H54 (cell line): Measurements from ENCODE around the gene PAPPA.
A peak's percentile ranks its signal among the peaks of the same experiment; 100 is the strongest.

Experiments
- DNase-seq: peaks from one replicate; pipeline ENCODE4 v3.0.0; 2011; ENCODE audit warnings: low spot score, mixed read lengths; ENCODE audit not compliant: insufficient read length
- FAIRE-seq: peaks from 3 replicates; lab custom pipeline; 2011; peaks lifted over from hg19 to GRCh38; lab: Jason Lieb, UNC
- POLR2A ChIP-seq: IDR thresholded peaks from 2 replicates; pipeline ENCODE4 v1.6.1; 2011; ENCODE audit warnings: low read depth, mild to moderate bottlenecking, low read length

PAPPA gene

DNA sequence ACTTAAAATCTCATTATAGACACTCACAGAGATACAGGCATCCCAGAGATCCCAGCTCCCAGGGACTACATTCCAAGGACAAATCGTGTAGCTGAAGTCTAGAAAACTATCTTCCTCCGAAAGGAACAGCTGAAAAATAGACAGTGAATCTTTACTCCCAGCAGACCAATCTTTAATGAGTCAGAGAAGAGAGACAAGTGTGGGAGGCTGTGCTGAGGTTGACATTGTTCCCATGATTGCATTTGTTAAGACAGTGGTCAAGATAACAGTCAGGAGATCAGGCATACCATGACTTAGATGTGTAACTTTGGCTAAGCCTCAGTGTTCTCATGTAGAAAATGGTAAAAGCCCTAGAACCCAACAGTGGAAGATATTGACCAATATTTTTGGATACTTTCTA is 120.7 kb downstream of the PAPPA start:
- DNase-seq: no peak
- TF ChIP-seq POLR2A: no peak
- no peak for FAIRE-seq

DNA sequence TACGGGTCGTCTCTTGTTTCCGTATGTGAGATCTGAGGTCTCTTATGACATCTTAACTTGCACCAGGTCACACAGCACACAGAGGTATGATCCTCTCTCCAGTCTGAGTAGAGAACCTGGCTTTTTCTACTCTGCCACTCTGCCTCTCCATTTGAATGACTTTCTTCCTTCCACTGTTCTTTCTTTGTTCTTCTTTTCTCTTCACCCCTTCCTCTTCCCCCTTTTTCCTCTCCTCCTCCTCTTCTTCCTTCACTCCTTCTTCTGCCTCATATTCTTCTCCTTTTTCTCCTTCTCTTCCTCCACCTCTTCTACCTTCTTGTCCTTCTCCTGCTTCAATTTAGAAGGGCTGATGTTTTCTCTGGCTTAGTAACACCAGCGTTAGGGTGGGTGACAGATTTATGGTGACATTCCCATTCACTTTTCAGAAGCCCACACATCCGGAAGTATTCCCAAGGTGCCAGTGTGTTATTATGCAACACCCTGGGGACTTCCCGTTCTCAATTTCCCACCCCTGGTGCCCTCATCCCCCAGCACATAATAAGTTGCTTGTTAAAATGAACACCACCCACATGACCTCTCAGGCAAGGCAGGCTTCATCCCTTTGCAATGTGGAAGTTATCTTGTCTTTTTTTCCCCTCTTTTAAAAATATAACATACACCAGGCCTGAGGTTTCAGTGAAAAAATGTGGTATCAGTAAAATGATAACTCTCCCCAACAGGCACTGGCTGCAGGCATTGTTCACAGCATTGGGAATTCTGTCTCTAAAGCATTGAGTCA is 122.0 kb downstream of the PAPPA start:
- DNase-seq (no peak), FAIRE-seq (no peak)
- TF ChIP-seq POLR2A: no peak

DNA sequence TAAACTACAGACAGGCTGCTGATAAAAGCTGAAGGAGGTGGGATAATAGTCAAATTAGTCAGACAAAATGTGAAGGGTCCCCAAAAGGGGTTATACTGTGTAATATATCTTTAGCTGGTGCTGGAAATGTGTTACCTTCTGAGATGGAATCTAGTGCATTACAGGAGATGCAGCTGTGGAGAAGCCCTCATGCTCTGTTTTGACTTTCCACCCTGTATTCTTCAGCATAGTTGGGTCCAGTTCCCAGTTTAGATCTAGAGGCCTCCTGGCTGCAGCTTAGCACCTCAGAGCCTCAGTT is 122.6 kb downstream of the PAPPA start:
- TF ChIP-seq POLR2A: no peak
- FAIRE-seq (no peak), DNase-seq (no peak)

DNA sequence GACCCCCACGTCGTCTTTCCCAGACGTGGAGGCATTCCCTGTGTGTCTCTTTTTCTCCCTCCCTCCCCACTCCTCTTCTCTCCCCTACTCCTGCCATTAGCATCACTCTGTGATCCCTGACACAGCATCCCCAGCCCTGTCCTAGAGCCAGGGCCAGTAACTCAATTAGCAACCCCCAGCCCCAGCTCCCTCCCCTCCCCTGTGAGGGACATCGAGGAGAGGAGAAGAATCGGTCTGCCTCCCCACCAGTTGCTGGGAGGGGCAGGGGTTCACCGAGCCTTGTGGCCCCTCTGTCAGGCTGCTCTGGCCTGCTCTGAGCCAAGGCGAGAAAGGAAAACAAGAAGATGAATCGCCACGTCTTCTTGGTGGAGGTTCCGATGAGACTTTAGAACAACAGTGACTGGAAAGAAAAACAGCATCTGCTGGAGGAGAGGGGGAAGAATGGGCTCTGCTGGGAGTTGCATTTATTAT is 123.1 kb downstream of the PAPPA start:
- FAIRE-seq (no peak), DNase-seq (no peak)
- TF ChIP-seq POLR2A: no peak

DNA sequence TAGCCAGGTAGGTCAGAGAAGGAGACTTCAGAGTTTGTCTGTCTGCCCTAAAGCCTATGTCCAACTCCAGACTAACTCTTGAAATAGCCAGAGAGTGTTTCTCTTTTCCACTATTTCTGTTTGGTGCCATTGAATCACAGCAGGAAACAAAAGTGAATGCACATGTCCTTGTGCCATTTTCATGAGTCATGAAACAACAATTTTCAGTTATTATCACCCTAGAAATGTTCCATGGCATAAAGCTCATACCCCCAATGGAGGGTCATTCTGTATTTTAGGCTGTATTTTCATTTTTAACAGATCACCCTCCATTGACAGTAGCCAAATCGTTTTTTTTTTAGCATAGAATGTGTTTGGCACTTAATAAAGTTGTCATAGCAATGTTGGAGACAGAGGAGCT is 124.7 kb downstream of the PAPPA start:
- FAIRE-seq (peak; percentile 52), DNase-seq (peak; percentile 32)
- no peak for TF ChIP-seq POLR2A

DNA sequence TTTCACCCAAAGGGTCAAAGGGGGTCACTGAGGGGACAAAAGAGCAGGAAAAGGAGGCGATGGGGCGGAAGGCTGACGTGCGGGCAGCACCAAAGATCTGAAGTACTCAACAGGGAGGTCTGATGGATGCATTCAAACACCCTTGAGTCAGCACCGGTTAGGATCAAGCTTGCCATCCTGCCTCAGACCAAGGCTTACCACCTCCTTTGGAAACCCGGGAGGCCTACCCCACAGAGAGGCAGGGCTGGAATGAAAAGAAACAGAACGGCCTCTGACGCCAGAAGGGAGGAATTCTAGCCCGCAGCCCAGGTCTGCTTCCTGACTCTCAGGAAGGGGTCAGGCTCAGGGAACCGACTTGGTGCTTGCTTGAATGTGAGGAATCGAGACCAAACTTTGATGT is 125.6 kb downstream of the PAPPA start:
- DNase-seq (no peak), FAIRE-seq (no peak)
- TF ChIP-seq POLR2A: no peak

DNA sequence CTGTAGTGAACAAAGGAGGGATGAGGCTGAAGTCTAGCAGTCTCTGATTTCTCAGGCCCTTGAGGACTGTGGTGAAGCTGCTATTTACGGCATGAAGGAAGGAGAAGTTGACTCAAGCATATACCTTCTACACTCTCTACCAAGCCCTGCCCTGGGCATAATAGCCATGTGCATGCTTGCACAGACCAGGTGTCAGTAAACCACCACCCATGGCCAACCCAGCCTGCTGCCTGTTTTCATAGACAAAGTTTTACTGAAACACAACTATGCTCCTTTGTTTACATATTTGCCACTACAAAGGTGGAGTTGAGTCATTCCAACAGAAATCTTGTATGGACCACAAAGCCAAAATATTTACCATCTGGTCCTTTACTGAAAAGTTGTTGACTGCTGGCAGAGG is 126.9 kb downstream of the PAPPA start:
- FAIRE-seq: no peak
- DNase-seq: no peak
- TF ChIP-seq POLR2A: no peak

DNA sequence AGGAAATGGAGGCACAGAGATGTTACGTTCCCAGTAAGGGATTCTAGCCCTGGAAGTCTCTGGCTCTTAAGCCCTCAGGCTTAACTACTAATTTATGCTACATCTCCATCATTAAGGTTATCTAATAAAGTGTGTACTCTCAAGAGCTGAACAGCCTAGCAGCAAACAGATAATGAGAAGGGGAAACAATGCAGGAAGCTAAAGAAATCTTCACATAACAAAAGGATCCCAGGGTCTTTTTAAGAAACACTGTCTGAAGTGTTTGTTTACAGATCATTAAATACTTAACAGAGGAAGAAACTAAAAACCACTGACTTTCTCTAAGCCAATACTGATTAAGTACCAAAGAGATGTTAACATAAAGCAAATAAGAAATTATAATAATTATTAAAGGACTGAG is 129.0 kb downstream of the PAPPA start:
- TF ChIP-seq POLR2A: no peak
- no peak for FAIRE-seq
- no peak for DNase-seq

DNA sequence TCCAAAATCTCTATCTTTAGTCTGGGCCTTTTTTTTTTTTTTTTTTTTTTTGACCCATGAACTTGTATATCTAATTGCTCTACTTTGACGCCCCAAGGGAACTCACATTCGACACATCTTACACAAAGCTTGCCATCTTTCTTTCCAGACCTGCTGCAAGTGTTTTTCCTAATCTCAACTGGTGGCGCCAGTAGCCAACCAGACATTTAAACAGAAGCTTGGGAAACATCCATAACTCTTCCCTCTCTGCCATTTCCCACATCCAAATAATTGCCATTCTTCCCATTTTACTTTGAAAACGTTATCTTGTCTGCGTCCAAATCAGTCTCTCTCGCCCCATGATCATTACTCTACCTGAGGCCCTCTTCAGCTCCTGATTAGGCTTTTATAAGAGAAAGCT is 130.9 kb downstream of the PAPPA start:
- DNase-seq (no peak), FAIRE-seq (no peak)
- TF ChIP-seq POLR2A: no peak

DNA sequence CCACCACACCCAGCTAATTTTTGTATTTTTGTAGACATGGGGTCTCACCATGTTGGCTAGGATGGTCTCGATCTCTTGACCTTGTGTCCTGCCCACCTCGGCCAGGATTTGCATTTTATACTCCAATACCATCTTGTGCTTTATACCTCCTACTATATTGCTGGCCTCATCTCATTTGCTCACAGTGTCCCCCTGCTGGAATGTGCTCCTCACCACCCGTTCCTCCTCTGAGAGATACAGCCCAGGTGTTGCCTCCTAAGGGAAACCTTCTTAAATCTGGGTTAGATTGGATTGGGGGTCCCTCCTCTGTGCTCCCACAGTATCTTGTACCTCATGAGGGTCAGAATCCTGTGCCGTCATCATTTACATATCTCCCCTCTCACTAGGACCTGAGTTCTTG is 131.7 kb downstream of the PAPPA start:
- TF ChIP-seq POLR2A: no peak
- no peak for FAIRE-seq
- no peak for DNase-seq

DNA sequence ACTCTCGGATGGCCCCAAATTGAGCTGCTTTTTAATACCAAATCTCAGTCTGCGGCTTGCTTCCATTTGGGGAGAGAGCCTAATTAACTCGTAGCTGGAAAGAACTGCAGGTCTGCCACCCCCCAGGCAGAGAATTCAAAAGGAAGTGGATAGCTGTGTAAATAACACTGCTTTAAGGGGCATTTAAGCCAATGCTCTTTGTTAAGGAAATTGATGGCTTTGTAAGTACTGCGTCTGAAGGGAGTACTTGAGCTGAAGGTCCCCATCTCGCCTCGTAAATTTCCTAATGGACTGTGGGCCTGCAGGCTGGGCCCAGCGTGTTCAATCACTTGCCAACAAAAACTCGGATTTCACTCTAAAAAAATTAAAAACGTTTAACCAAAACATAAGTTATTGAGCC is 132.7 kb downstream of the PAPPA start:
- no peak for DNase-seq
- FAIRE-seq: no peak
- no peak for TF ChIP-seq POLR2A

DNA sequence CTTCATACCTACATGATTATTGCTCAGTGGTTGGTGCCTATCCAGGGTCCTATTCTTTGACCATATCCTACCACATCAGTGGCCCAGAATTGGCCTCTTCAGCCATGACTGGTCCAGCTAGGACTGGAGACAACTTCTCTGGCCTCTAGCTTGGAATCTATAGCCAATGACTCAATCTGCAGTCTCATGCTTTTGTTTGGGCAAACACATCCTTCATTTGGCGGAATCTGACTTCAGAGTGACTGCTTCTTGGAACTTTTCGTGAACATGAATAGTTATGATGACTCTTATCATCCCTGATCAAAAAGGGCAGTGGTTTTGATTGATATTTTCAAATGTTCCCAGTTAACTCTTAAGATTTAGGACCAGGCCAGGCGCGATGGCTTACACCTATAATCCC is 134.1 kb downstream of the PAPPA start:
- FAIRE-seq: no peak
- no peak for DNase-seq
- no peak for TF ChIP-seq POLR2A

DNA sequence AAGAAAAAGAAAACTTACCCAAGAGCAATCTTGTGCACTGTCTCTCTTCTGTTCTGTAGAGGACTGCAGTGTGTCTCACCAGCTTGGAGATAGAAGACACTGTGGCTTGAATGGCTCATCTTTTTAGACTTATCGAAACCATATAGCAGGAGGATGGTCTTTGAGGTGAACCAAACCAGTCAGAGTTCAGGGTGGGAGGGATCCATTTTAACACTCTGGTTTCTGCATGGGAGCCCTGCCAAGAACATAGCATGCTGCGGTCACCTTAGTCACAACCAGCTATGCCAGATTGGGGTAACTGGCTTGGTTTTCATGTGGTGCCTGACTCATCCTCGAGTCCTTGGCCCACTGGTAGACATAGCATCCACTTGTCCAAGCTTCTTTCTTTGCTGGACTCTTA is 135.1 kb downstream of the PAPPA start:
- FAIRE-seq: peak; percentile 100
- peak; percentile 70 for DNase-seq
- no peak for TF ChIP-seq POLR2A

DNA sequence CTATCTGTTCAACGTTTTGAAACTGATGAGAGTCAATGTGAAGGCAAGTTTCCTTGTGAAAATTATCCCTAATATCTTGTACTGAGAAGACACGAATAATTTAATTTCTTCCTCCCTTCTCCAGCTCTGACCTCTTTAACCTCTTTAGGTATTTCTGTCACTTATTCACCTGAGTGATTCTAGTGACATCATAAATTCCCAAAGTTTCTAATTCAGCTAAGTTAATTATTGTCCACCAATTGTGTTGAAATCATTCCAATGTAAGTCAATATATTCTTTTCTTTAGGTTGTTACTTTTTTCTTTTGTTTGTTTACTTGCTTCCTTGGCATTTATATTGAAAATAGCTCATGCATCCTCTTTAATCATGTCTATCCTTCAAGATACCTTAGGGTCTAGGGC is 143.8 kb downstream of the PAPPA start:
- no peak for TF ChIP-seq POLR2A
- no peak for DNase-seq
- peak; percentile 73 for FAIRE-seq

DNA sequence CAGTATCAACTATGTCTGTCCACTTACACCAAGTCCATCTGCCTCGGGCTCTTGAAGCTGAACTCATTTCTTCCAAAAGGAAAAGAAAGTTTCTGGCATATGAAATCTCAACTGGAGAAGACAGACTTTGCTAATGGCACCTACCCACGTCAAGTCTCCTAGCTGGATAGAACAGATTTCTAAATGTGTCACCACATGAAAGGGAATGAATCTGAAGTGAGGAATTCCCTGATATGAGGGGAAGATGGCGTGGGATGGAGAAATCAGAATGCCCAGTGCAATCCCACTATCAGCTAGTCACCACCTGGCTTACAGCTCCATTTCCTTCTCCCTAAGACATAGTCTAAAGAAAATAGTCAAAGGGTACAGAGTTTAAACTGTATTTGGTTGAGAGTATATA is 144.7 kb downstream of the PAPPA start:
- no peak for TF ChIP-seq POLR2A
- FAIRE-seq (peak; percentile 76), DNase-seq (no peak)
